Spleen (tissue), 11 donors: ENCODE results near the gene KLK5. TPM values are rescaled to one million over a fixed set of nuclear protein-coding genes. Genes with fewer than 3 reads are reported as not detected.
"Not testable (repeated sequence)": the region's sequence is repeated elsewhere in the genome, so short reads cannot be mapped to it uniquely, and the experiment has no call there.

ENCODE experiments used
- DNase-seq: peaks from one replicate; pipeline ENCODE4 v3.0.0-alpha.2; 2020
- H3K27ac ChIP-seq, 8 donors: fragments of 200-600 bp; sonication (generic) in 7 of 8; 1 replicate in 4 of 8; 2 replicates in 4 of 8; pipeline versions ENCODE4 v1.5.0 to v1.8.0; 2016 to 2021; ENCODE audit warnings: inconsistent platforms in 4 of 8, mild to moderate bottlenecking in 4 of 8, moderate library complexity in 1 of 8
- H3K27me3 ChIP-seq, 7 donors: fragments of 200-600 bp; sonication (generic) in 6 of 7; replicated peaks in 1 of 7; 1 replicate in 4 of 7; 2 replicates in 3 of 7; pipeline versions ENCODE4 v1.5.0 to v1.8.0; 2016 to 2021; ENCODE audit warnings: inconsistent platforms in 3 of 7, mild to moderate bottlenecking in 1 of 7
- H3K36me3 ChIP-seq, 6 donors: fragments of 200-600 bp; sonication (generic) in 5 of 6; 1 replicate in 4 of 6; 2 replicates in 2 of 6; pipeline versions ENCODE4 v1.5.0 to v1.8.0; 2016 to 2021; ENCODE audit warnings: inconsistent platforms in 2 of 6
- H3K4me1 ChIP-seq, 6 donors: fragments of 200-600 bp; sonication (generic) in 5 of 6; 1 replicate in 3 of 6; 2 replicates in 3 of 6; pipeline versions ENCODE4 v1.5.0 to v1.8.0; 2016 to 2021; ENCODE audit warnings: inconsistent platforms in 3 of 6
- H3K4me3 ChIP-seq, 8 donors: fragments of 200-600 bp; sonication (generic) in 7 of 8; 1 replicate in 4 of 8; 2 replicates in 4 of 8; pipeline versions ENCODE4 v1.5.0 to v1.8.0; 2016 to 2021; ENCODE audit warnings: inconsistent platforms in 4 of 8, mild to moderate bottlenecking in 4 of 8, moderate library complexity in 2 of 8
- H3K9me3 ChIP-seq, 8 donors: fragments of 200-600 bp; sonication (generic) in 7 of 8; 1 replicate in 4 of 8; 2 replicates in 4 of 8; pipeline versions ENCODE4 v1.5.0 to v1.8.0; 2016 to 2021; ENCODE audit warnings: inconsistent platforms in 4 of 8
- POLR2A ChIP-seq, 3 donors: fragments of 450-650 bp; IDR thresholded peaks; one replicate each; pipeline ENCODE4 v1.5.1; 2017; ENCODE audit warnings: antibody characterized with exemption in 3 of 3, mild to moderate bottlenecking in 1 of 3
- POLR2AphosphoS5 ChIP-seq, 3 donors: sonication (generic); formaldehyde crosslinking; IDR thresholded peaks; one replicate each; pipeline ENCODE4 v1.5.1; 2017; ENCODE audit warnings: antibody characterized with exemption in 3 of 3
- WGBS, 5 donors: extraction: QIAGEN DNeasy Blood & Tissue Kit in 3 of 5; methylation state at CpG; one replicate each; pipeline versions ENCODE4 v1.1.5 to v1.1.7; 2013 to 2018; 5-methylcytosine and 5-hydroxymethylcytosine counted together
- intact Hi-C: fragments of 100-400 bp; cut with DNase I; formaldehyde crosslinking; loops from one replicate; pipeline ENCODE4 v1.15.0; 2023; ENCODE audit warnings: low total_unique reads
- polyA plus RNA-seq, 3 donors: library from polyadenylated mRNA; stranded (reverse); fragments of 200-250 nt; gene quantifications; one replicate each; pipeline ENCODE4 v1.2.1, GENCODE V29; 2013
- total RNA-seq, 7 donors: library from RNA; depleted of rRNA in 3 of 7; stranded (reverse); fragments of >200 nt in 3 of 7; fragmentation: NEBNext Ultra II Directional in 4 of 7; extraction: Animal tissue kit (Norgen Biotek cat#: 25700) in 4 of 7; gene quantifications; one replicate each; pipeline versions ENCODE4 v1.1.0 to v1.2.1, GENCODE V29; 2016 to 2021
- TF ChIP-seq, protein P1 (sequence below), 11 experiments: fragments of 200-600 bp in 7 of 11; fragments of 450-650 bp in 4 of 11; sonication (generic) in 4 of 11; IDR thresholded peaks in 8 of 11; conservative IDR thresholded peaks in 3 of 11; 1 replicate in 7 of 11; 2 replicates in 4 of 11; pipeline versions ENCODE4 v1.4.0 to v1.8.0; 2016 to 2021; ENCODE audit warnings: antibody characterized with exemption in 11 of 11, inconsistent platforms in 4 of 11, mild to moderate bottlenecking in 1 of 11
- donor health status: healthy with polysubstance abuse.
- donor health status: DM: no; HTN: no; CAD: no; lungs with moderate emphysema.
- donor health status: DM: no; HTN: no; CAD: no.
- donor health status: Bipolar disorder and iron deficiency.
- donor health status: healthy.
- donor health status: DM: no; HTN: no; CAD: no.
- donor health status: DM: yes; HTN: yes; CAD: no.

KLK5 gene
- total and polyA plus RNA-seq, 10 donors = 0.13 to 0.79 TPM; not detected in 8

DNA sequence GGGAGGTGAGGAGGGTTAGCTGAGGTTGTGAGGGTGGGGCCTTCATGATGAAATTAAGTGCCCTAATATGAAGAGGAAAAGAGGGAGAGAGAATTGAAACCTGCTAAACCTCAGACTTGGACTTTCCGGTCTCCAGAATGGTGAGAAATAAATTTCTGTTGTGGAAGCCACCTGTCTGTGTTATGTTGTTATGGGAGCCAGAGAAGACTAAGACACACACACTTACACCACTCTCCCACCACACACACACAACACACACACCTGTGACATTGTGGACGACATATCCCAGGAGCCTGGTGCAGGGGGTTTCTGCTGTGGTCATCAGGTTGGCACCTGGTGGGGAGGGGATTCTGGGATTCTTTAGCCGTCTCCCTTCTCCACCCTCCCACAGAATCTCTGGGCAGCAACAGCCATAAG lies 55.6 kb downstream of the KLK5 start:
- peaks cover 0 to 61% (median 0%) of the 10 kb centered on the region in 7 donors for H3K27me3 ChIP-seq
- no peak for DNase-seq
- TF ChIP-seq, protein P1, sequence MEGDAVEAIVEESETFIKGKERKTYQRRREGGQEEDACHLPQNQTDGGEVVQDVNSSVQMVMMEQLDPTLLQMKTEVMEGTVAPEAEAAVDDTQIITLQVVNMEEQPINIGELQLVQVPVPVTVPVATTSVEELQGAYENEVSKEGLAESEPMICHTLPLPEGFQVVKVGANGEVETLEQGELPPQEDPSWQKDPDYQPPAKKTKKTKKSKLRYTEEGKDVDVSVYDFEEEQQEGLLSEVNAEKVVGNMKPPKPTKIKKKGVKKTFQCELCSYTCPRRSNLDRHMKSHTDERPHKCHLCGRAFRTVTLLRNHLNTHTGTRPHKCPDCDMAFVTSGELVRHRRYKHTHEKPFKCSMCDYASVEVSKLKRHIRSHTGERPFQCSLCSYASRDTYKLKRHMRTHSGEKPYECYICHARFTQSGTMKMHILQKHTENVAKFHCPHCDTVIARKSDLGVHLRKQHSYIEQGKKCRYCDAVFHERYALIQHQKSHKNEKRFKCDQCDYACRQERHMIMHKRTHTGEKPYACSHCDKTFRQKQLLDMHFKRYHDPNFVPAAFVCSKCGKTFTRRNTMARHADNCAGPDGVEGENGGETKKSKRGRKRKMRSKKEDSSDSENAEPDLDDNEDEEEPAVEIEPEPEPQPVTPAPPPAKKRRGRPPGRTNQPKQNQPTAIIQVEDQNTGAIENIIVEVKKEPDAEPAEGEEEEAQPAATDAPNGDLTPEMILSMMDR (IDR thresholded peaks at IDR 0.05 in 8 of 11, conservative IDR thresholded peaks at IDR 0.05 in 3 of 11) = no peak
- TF ChIP-seq POLR2AphosphoS5 (IDR thresholded peaks at IDR 0.05) (no peak), POLR2A (IDR thresholded peaks at IDR 0.05) (no peak)
- peaks cover 0 to 9% (median 2%) of the 10 kb centered on the region in 8 donors for H3K9me3 ChIP-seq
- H3K27ac ChIP-seq = peak overlapping the region in 3 of 8 donors; percentile 5 to 46 (median 11)
- no peak overlapping the region for H3K4me3 ChIP-seq
- no peaks in the 10 kb centered on the region for H3K4me1 ChIP-seq
- H3K36me3 ChIP-seq = no peaks in the 10 kb centered on the region
- WGBS, 5 donors = 47 to 64% (median 48%) methylated on average over 3 of the region's 3 CpGs
- intact Hi-C loops = no loop called here

DNA sequence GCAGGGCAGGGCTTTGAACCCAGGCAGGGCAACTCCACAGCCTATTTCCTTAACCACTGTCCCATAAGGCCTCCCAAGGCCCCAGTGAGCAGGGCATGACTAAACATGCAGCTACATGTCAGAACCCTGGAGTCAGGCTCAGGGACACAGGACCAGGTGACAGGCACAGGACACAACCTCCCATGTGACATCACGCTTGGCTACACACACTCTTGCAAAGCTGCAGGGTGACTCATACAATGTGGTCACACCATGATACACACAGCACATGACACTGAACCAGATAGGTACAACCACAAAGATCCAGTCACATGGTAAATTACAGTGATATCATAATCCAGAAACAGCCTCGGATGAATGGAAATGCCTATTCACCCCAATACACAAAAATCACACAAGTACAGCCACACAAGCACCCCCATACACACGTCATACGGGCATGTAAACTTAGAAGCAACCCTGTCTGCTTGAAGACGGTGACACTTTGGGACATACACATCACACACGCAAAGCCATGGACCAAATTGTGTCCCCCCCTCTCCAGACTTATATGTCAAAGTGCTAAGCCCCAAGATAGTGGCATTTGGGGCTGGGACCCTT lies 56.1 kb downstream of the KLK5 start:
- DNase-seq = peak; percentile 83
- TF ChIP-seq, protein P1 (IDR thresholded peaks at IDR 0.05 in 8 of 11, conservative IDR thresholded peaks at IDR 0.05 in 3 of 11) = no peak
- peak in 2 of 3 donors; percentile 33 to 51 for TF ChIP-seq POLR2AphosphoS5 (IDR thresholded peaks at IDR 0.05)
- H3K36me3 ChIP-seq = no peaks in the 10 kb centered on the region
- peaks cover 0 to 61% (median 0%) of the 10 kb centered on the region in 7 donors for H3K27me3 ChIP-seq
- 62 to 74% (median 68%) methylated on average over 5 to 6 of the region's 6 CpGs for WGBS, 5 donors
- intact Hi-C loops = no loop called here
- H3K4me1 ChIP-seq = no peaks in the 10 kb centered on the region
- peak overlapping the region in 3 of 8 donors; percentile 5 to 46 (median 11) for H3K27ac ChIP-seq
- peaks cover 0 to 9% (median 2%) of the 10 kb centered on the region in 8 donors for H3K9me3 ChIP-seq
- no peak overlapping the region for H3K4me3 ChIP-seq

- WGBS, 5 donors = 85 to 90% (median 89%) methylated on average over 9 of the region's 9 CpGs
- H3K4me3 ChIP-seq, H3K36me3 ChIP-seq, H3K9me3 ChIP-seq, DNase-seq, intact Hi-C loops, H3K4me1 ChIP-seq, H3K27ac ChIP-seq: not testable (repeated sequence)
- peaks cover 0 to 64% (median 0%) of the 10 kb centered on the region in 7 donors for H3K27me3 ChIP-seq
Measured at GRCh38 chr19:50896089-50896590, 56.7 kb downstream of the KLK5 start.

- Histone ChIP-seq H3K27ac (no peak overlapping the region), H3K4me3 (no peak overlapping the region), H3K36me3 (no peaks in the 10 kb centered on the region), H3K4me1 (no peaks in the 10 kb centered on the region), H3K27me3 (peaks cover 0 to 60% (median 0%) of the 10 kb centered on the region in 7 donors), H3K9me3 (peaks cover 0 to 9% (median 2%) of the 10 kb centered on the region in 8 donors)
- no peak for DNase-seq
- 74 to 79% (median 74%) methylated on average over 10 of the region's 10 CpGs for WGBS, 5 donors
- intact Hi-C loops = no loop called here
- TF ChIP-seq, protein P1 (IDR thresholded peaks at IDR 0.05 in 8 of 11, conservative IDR thresholded peaks at IDR 0.05 in 3 of 11) = no peak
- TF ChIP-seq POLR2AphosphoS5 (IDR thresholded peaks at IDR 0.05) (no peak), POLR2A (IDR thresholded peaks at IDR 0.05) (no peak)
Measured at GRCh38 chr19:50894478-50895356, 58.1 kb downstream of the KLK5 start.

Other genes with a start within 250 kb of the KLK5 start
- gene SHANK1, start 233.2 kb downstream of the KLK5 start, total RNA-seq = 1 to 10 TPM in 2 of 7 donors, under 1 TPM in 4, not detected in 1; 0.14 to 1.8 (median 0.61) TPM
- gene SHANK1, start 233.2 kb downstream of the KLK5 start, polyA plus RNA-seq = under 1 TPM in 2 of 3 donors, not detected in 1; 0.07 to 0.32 TPM
- 10 to 100 TPM in 1 of 7 donors, 1 to 10 TPM in 6; 6.2 to 10.7 (median 9.0) TPM for gene CLEC11A, start 229.7 kb downstream of the KLK5 start, total RNA-seq
- 1 to 10 TPM; 8.7 to 9.0 (median 8.9) TPM for gene CLEC11A, start 229.7 kb downstream of the KLK5 start, polyA plus RNA-seq
- gene GPR32, start 182.6 kb downstream of the KLK5 start, total RNA-seq = not detected
- not detected for gene GPR32, start 182.6 kb downstream of the KLK5 start, polyA plus RNA-seq
- not detected for gene ACP4, start 162.6 kb downstream of the KLK5 start, total RNA-seq
- not detected for gene ACP4, start 162.6 kb downstream of the KLK5 start, polyA plus RNA-seq
- gene KLK1, start 129.3 kb downstream of the KLK5 start, total RNA-seq = 10 to 100 TPM in 4 of 7 donors, 1 to 10 TPM in 3; 1.3 to 28.6 (median 10.7) TPM
- 10 to 100 TPM; 16.3 to 56.5 (median 54.5) TPM for gene KLK1, start 129.3 kb downstream of the KLK5 start, polyA plus RNA-seq
- not detected for gene KLK15, start 119.5 kb downstream of the KLK5 start, total RNA-seq
- gene KLK15, start 119.5 kb downstream of the KLK5 start, polyA plus RNA-seq = under 1 TPM in 2 of 3 donors, not detected in 1; 0.07 to 0.13 TPM
- not detected for gene KLK3, start 98.1 kb downstream of the KLK5 start, total RNA-seq
- gene KLK3, start 98.1 kb downstream of the KLK5 start, polyA plus RNA-seq = under 1 TPM in 1 of 3 donors, not detected in 2; 0.03 TPM
- 1 to 10 TPM in 1 of 7 donors, under 1 TPM in 1, not detected in 5; 0.37 to 1.2 TPM for gene KLK2, start 79.6 kb downstream of the KLK5 start, total RNA-seq
- under 1 TPM; 0.65 to 0.86 (median 0.65) TPM for gene KLK2, start 79.6 kb downstream of the KLK5 start, polyA plus RNA-seq
- gene KLK4, start 41.6 kb downstream of the KLK5 start, total RNA-seq = not detected
- gene KLK4, start 41.6 kb downstream of the KLK5 start, polyA plus RNA-seq = under 1 TPM; 0.19 to 0.26 (median 0.20) TPM
- 1 to 10 TPM in 5 of 7 donors, under 1 TPM in 1, not detected in 1; 0.79 to 9.5 (median 3.0) TPM for gene KLK6, start 16.6 kb upstream of the KLK5 start, total RNA-seq
- 1 to 10 TPM in 1 of 3 donors, under 1 TPM in 2; 0.43 to 5.8 (median 0.80) TPM for gene KLK6, start 16.6 kb upstream of the KLK5 start, polyA plus RNA-seq
- gene KLK7, start 30.9 kb upstream of the KLK5 start, total RNA-seq = 1 to 10 TPM in 1 of 7 donors, under 1 TPM in 1, not detected in 5; 0.23 to 1.6 TPM
- under 1 TPM; 0.03 to 0.45 (median 0.09) TPM for gene KLK7, start 30.9 kb upstream of the KLK5 start, polyA plus RNA-seq
- gene KLK8, start 48.6 kb upstream of the KLK5 start, total RNA-seq = not detected
- under 1 TPM in 1 of 3 donors, not detected in 2; 0.56 TPM for gene KLK8, start 48.6 kb upstream of the KLK5 start, polyA plus RNA-seq
- gene KLK10, start 66.7 kb upstream of the KLK5 start, total RNA-seq = not detected
- under 1 TPM; 0.06 to 0.13 (median 0.09) TPM for gene KLK10, start 66.7 kb upstream of the KLK5 start, polyA plus RNA-seq
- gene KLK11, start 73.6 kb upstream of the KLK5 start, total RNA-seq = not detected
- gene KLK11, start 73.6 kb upstream of the KLK5 start, polyA plus RNA-seq = under 1 TPM in 2 of 3 donors, not detected in 1; 0.09 to 0.29 TPM
- gene KLK12, start 82.0 kb upstream of the KLK5 start, total RNA-seq = not detected
- under 1 TPM in 1 of 3 donors, not detected in 2; 0.16 TPM for gene KLK12, start 82.0 kb upstream of the KLK5 start, polyA plus RNA-seq
- not detected for gene KLK13, start 112.1 kb upstream of the KLK5 start, total RNA-seq
- under 1 TPM in 1 of 3 donors, not detected in 2; 0.13 TPM for gene KLK13, start 112.1 kb upstream of the KLK5 start, polyA plus RNA-seq
- under 1 TPM in 2 of 7 donors, not detected in 5; 0.44 to 0.63 TPM for gene KLK14, start 129.8 kb upstream of the KLK5 start, total RNA-seq
- gene KLK14, start 129.8 kb upstream of the KLK5 start, polyA plus RNA-seq = under 1 TPM; 0.12 to 0.33 (median 0.22) TPM
- gene CTU1, start 155.4 kb upstream of the KLK5 start, total RNA-seq = 1 to 10 TPM; 4.5 to 8.2 (median 6.5) TPM
- gene CTU1, start 155.4 kb upstream of the KLK5 start, polyA plus RNA-seq = 1 to 10 TPM; 1.1 to 4.0 (median 2.6) TPM
- gene SIGLEC9, start 171.9 kb upstream of the KLK5 start, total RNA-seq = 10 to 100 TPM; 26.9 to 81.3 (median 42.1) TPM
- 10 to 100 TPM in 1 of 3 donors, 1 to 10 TPM in 2; 4.6 to 13.5 (median 5.7) TPM for gene SIGLEC9, start 171.9 kb upstream of the KLK5 start, polyA plus RNA-seq
- 10 to 100 TPM; 23.1 to 59.9 (median 31.3) TPM for gene SIGLEC7, start 189.3 kb upstream of the KLK5 start, total RNA-seq
- 10 to 100 TPM in 2 of 3 donors, 1 to 10 TPM in 1; 6.8 to 16.5 (median 11.0) TPM for gene SIGLEC7, start 189.3 kb upstream of the KLK5 start, polyA plus RNA-seq